ENCODE measurements around the gene HOXB1.

DNA sequence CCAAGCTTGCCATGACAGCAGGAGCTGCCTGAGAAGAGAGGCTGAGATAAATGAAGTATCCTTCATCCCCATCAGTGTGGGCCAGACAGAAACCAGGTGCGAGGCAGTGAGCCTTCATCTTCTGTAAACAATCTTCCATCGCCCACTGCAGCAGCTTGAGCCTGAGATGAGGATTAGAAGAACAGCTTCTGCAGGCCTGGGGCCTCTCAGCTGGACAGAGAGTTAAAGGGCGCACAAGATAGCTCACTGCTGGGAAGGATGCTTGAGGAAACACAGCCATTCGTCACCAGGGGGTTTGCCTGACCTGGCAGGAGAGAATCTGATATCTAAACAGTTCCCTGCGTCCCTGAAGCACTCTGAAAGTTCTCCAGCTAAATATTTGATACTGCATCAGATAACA lies 27.1 kb downstream of the HOXB1 start:
- TF ChIP-seq POLR2AphosphoS5 (IDR thresholded peaks at IDR 0.05; ENCODE audit: low read depth) (no peak), EZH2phosphoT487 (IDR thresholded peaks at IDR 0.05; ENCODE audit: unreplicated experiment) (no peak), EZH2 (IDR thresholded peaks at IDR 0.05; ENCODE audit: low read depth, unreplicated experiment) (no peak), ZNF331 (CRISPR knock-in tag; IDR thresholded peaks at IDR 0.05; ENCODE audit: low read depth) (no peak), NANOG (IDR thresholded peaks at IDR 0.05; ENCODE audit: borderline replicate concordance) (no peak)
- TF ChIP-seq, protein P1, sequence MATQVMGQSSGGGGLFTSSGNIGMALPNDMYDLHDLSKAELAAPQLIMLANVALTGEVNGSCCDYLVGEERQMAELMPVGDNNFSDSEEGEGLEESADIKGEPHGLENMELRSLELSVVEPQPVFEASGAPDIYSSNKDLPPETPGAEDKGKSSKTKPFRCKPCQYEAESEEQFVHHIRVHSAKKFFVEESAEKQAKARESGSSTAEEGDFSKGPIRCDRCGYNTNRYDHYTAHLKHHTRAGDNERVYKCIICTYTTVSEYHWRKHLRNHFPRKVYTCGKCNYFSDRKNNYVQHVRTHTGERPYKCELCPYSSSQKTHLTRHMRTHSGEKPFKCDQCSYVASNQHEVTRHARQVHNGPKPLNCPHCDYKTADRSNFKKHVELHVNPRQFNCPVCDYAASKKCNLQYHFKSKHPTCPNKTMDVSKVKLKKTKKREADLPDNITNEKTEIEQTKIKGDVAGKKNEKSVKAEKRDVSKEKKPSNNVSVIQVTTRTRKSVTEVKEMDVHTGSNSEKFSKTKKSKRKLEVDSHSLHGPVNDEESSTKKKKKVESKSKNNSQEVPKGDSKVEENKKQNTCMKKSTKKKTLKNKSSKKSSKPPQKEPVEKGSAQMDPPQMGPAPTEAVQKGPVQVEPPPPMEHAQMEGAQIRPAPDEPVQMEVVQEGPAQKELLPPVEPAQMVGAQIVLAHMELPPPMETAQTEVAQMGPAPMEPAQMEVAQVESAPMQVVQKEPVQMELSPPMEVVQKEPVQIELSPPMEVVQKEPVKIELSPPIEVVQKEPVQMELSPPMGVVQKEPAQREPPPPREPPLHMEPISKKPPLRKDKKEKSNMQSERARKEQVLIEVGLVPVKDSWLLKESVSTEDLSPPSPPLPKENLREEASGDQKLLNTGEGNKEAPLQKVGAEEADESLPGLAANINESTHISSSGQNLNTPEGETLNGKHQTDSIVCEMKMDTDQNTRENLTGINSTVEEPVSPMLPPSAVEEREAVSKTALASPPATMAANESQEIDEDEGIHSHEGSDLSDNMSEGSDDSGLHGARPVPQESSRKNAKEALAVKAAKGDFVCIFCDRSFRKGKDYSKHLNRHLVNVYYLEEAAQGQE (IDR thresholded peaks at IDR 0.05; ENCODE audit: unreplicated experiment): no peak
- TF ChIP-seq, protein P2, sequence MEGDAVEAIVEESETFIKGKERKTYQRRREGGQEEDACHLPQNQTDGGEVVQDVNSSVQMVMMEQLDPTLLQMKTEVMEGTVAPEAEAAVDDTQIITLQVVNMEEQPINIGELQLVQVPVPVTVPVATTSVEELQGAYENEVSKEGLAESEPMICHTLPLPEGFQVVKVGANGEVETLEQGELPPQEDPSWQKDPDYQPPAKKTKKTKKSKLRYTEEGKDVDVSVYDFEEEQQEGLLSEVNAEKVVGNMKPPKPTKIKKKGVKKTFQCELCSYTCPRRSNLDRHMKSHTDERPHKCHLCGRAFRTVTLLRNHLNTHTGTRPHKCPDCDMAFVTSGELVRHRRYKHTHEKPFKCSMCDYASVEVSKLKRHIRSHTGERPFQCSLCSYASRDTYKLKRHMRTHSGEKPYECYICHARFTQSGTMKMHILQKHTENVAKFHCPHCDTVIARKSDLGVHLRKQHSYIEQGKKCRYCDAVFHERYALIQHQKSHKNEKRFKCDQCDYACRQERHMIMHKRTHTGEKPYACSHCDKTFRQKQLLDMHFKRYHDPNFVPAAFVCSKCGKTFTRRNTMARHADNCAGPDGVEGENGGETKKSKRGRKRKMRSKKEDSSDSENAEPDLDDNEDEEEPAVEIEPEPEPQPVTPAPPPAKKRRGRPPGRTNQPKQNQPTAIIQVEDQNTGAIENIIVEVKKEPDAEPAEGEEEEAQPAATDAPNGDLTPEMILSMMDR (conservative IDR thresholded peaks at IDR 0.05; ENCODE audit: low read depth in 2 of 2): no peak

All from GM23338 (cell line).